Endodermal cell (in vitro differentiated cells): ENCODE results near the gene ENDOG. TPM values are rescaled to one million over a fixed set of nuclear protein-coding genes. Genes with fewer than 3 reads are reported as not detected.
A peak's percentile ranks its signal among the peaks of the same experiment; 100 is the strongest.
"Not testable (repeated sequence)": the region's sequence is repeated elsewhere in the genome, so short reads cannot be mapped to it uniquely, and the experiment has no call there.

Experiments used
- DNase-seq: peaks from one replicate; pipeline ENCODE4 v3.0.0-alpha.2; 2017
- H3K27ac ChIP-seq: 2 replicates; pipeline ENCODE4 v1.5.1; 2013; ENCODE audit warnings: mild to moderate bottlenecking, low read depth, low read length, moderate library complexity
- H3K27me3 ChIP-seq: 2 replicates; pipeline ENCODE4 v1.6.1; 2013; ENCODE audit warnings: mild to moderate bottlenecking, low read length, moderate library complexity; ENCODE audit not compliant: insufficient read depth, control insufficient read depth, poor library complexity, severe bottlenecking
- H3K36me3 ChIP-seq: 2 replicates; pipeline ENCODE4 v1.7.0; 2013; ENCODE audit warnings: mild to moderate bottlenecking, low read length, moderate library complexity; ENCODE audit not compliant: control insufficient read depth, insufficient read depth
- H3K4me1 ChIP-seq: one replicate; pipeline ENCODE4 v1.7.0; 2013; ENCODE audit warnings: low read length; ENCODE audit not compliant: control insufficient read depth, insufficient read depth
- H3K4me3 ChIP-seq: 2 replicates; pipeline ENCODE4 v1.5.1; 2013; ENCODE audit warnings: mild to moderate bottlenecking, low read length, moderate library complexity
- H3K9ac ChIP-seq: 2 replicates; pipeline ENCODE4 v1.6.1; 2013; ENCODE audit warnings: mild to moderate bottlenecking, low read length, moderate library complexity; ENCODE audit not compliant: poor library complexity, severe bottlenecking; ENCODE audit errors: extremely low read depth
- H3K9me3 ChIP-seq: 2 replicates; pipeline ENCODE4 v1.6.1; 2013; ENCODE audit warnings: mild to moderate bottlenecking, low read length, moderate library complexity; ENCODE audit not compliant: control insufficient read depth
- H3K27ac Mint-ChIP-seq: 2 replicates; pipeline ENCODE4 v1.8.0; 2020; ENCODE audit warnings: mixed read lengths
- H3K27me3 Mint-ChIP-seq: 2 replicates; pipeline ENCODE4 v1.8.0; 2021; ENCODE audit warnings: mild to moderate bottlenecking, mixed read lengths; ENCODE audit not compliant: insufficient read depth
- H3K36me3 Mint-ChIP-seq: 2 replicates; pipeline ENCODE4 v1.8.0; 2020; ENCODE audit warnings: low read depth, mixed read lengths
- H3K4me1 Mint-ChIP-seq: 2 replicates; pipeline ENCODE4 v1.8.0; 2020; ENCODE audit warnings: mixed read lengths
- H3K4me3 Mint-ChIP-seq: 2 replicates; pipeline ENCODE4 v1.8.0; 2020; ENCODE audit warnings: mild to moderate bottlenecking, moderate library complexity, mixed read lengths
- H3K9me3 Mint-ChIP-seq: 2 replicates; pipeline ENCODE4 v1.8.0; 2020; ENCODE audit warnings: mild to moderate bottlenecking, mixed read lengths
- CTCF ChIP-seq: fragments of 200-600 bp; sonication (generic); conservative IDR thresholded peaks from 2 replicates; pipeline ENCODE4 v1.5.0; 2021; ENCODE audit warnings: antibody characterized with exemption, mild to moderate bottlenecking
- WGBS, 2 experiments: methylation state at CpG; one replicate each; pipeline versions ENCODE4 v1.1.5 to v1.1.7; 2013; ENCODE audit warnings: missing lambda C conversion rate in 2 of 2, mixed read lengths in 1 of 2; ENCODE audit not compliant: insufficient coverage in 1 of 2, insufficient read length in 1 of 2; 5-methylcytosine and 5-hydroxymethylcytosine counted together
- total RNA-seq, 2 donors: library from RNA; stranded (reverse); fragmentation: NEBNext Ultra II Directional in 1 of 2; extraction: Animal tissue kit (Norgen Biotek cat#: 25700) in 1 of 2; gene quantifications; 2 replicates in 1 of 2; 3 replicates in 1 of 2; pipeline ENCODE4 v1.2.1, GENCODE V29; 2021

ENDOG gene
- total RNA-seq, 2 donors from 2014 or later, result 15.5 to 15.7 TPM

- no peak overlapping the region for H3K4me3 Mint-ChIP-seq
- Histone ChIP-seq H3K4me1 (peaks cover 9% of the 10 kb centered on the region), H3K27ac (peak overlapping the region; percentile 6), H3K4me3 (peak overlapping the region; percentile 40), H3K36me3 (no peaks in the 10 kb centered on the region), H3K9ac (no peak overlapping the region), H3K9me3 (peaks cover 16% of the 10 kb centered on the region), H3K27me3 (no peaks in the 10 kb centered on the region)
- H3K9me3 Mint-ChIP-seq, result peaks cover 24% of the 10 kb centered on the region
- peaks cover 33% of the 10 kb centered on the region for H3K36me3 Mint-ChIP-seq
- no peaks in the 10 kb centered on the region for H3K27me3 Mint-ChIP-seq
- H3K4me1 Mint-ChIP-seq, result peaks cover 8% of the 10 kb centered on the region
- H3K27ac Mint-ChIP-seq, result peak overlapping the region; percentile 78
- WGBS, 2 experiments, result 87 to 93% methylated on average over 9 to 13 of the region's 13 CpGs
- DNase-seq, result peak; percentile 76
- TF ChIP-seq CTCF, result peak; percentile 60
Observed at GRCh38 chr9:128845186-128845931, 27.1 kb downstream of the ENDOG start.

- H3K36me3 ChIP-seq, result no peaks in the 10 kb centered on the region
- 92 to 97% methylated on average over 3 of the region's 3 CpGs for WGBS, 2 experiments
- no peak for TF ChIP-seq CTCF
- Mint-ChIP-seq H3K9me3 (peaks cover 36% of the 10 kb centered on the region), H3K4me3 (no peak overlapping the region), H3K36me3 (peaks cover 38% of the 10 kb centered on the region), H3K27ac (no peak overlapping the region), H3K27me3 (no peaks in the 10 kb centered on the region), H3K4me1 (peaks cover 8% of the 10 kb centered on the region)
- H3K27me3 ChIP-seq, result no peaks in the 10 kb centered on the region
- no peak overlapping the region for H3K9ac ChIP-seq
- H3K4me3 ChIP-seq, result no peak overlapping the region
- H3K4me1 ChIP-seq, result peaks cover 9% of the 10 kb centered on the region
- DNase-seq, result no peak
- H3K27ac ChIP-seq, result no peak overlapping the region
- H3K9me3 ChIP-seq, result peaks cover 28% of the 10 kb centered on the region
Observed at GRCh38 chr9:128846680-128847030, 28.4 kb downstream of the ENDOG start.

- Mint-ChIP-seq H3K27me3 (no peaks in the 10 kb centered on the region), H3K4me1 (peaks cover 8% of the 10 kb centered on the region), H3K9me3 (peaks cover 39% of the 10 kb centered on the region), H3K27ac (no peak overlapping the region), H3K4me3 (no peak overlapping the region), H3K36me3 (peaks cover 32% of the 10 kb centered on the region)
- peaks cover 30% of the 10 kb centered on the region for H3K9me3 ChIP-seq
- DNase-seq, result no peak
- no peaks in the 10 kb centered on the region for H3K27me3 ChIP-seq
- H3K9ac ChIP-seq, result no peak overlapping the region
- no peak for TF ChIP-seq CTCF
- peaks cover 9% of the 10 kb centered on the region for H3K4me1 ChIP-seq
- WGBS, 2 experiments, result 94 to 100% methylated on average over 1 of the region's 1 CpG
- H3K27ac ChIP-seq, result no peak overlapping the region
- no peak overlapping the region for H3K4me3 ChIP-seq
- no peaks in the 10 kb centered on the region for H3K36me3 ChIP-seq
Observed at GRCh38 chr9:128847803-128848202, 29.5 kb downstream of the ENDOG start.

GRCh38 chr9:128851024-128851423 is 32.7 kb downstream of the ENDOG start:
- not testable (repeated sequence) for H3K27ac ChIP-seq, H3K4me1 ChIP-seq, H3K4me1 Mint-ChIP-seq, H3K27me3 Mint-ChIP-seq, DNase-seq, H3K9ac ChIP-seq, H3K27ac Mint-ChIP-seq, H3K27me3 ChIP-seq, H3K36me3 ChIP-seq, H3K4me3 Mint-ChIP-seq
- Mint-ChIP-seq H3K9me3 (peaks cover 39% of the 10 kb centered on the region), H3K36me3 (peaks cover 26% of the 10 kb centered on the region)
- WGBS, 2 experiments, result 89 to 93% methylated on average over 6 to 10 of the region's 10 CpGs
- Histone ChIP-seq H3K4me3 (peak overlapping the region; percentile 12), H3K9me3 (peaks cover 30% of the 10 kb centered on the region)
